ENCODE measurements around the gene CCDC106.

CCDC106 gene

GRCh38 chr19:55638864-55639359, 9.1 kb upstream of the CCDC106 start:
- DNase-seq = no peak

GRCh38 chr19:55640043-55640576, 7.9 kb upstream of the CCDC106 start:
- DNase-seq = no peak

GRCh38 chr19:55640577-55641425, 7.2 kb upstream of the CCDC106 start, which contains the start of gene ZNF580:
TSS of gene ZNF580 (plus strand) at chr19:55641002. CDS start at chr19:55642509, 1,507 bp downstream.
- DNase-seq = no peak

- DNase-seq = no peak
These were observed 6.4 kb upstream of the CCDC106 start for GRCh38 chr19:55641426-55642152.

GRCh38 chr19:55642153-55643002, 5.6 kb upstream of the CCDC106 start:
- DNase-seq = no peak

- DNase-seq = no peak
These were observed 4.8 kb upstream of the CCDC106 start, which contains the start of gene ZNF581 for GRCh38 chr19:55643003-55643886. TSS of gene ZNF581 (plus strand) at chr19:55643649. CDS start at chr19:55644572, 923 bp downstream.

- DNase-seq = no peak
These were observed 4.2 kb upstream of the CCDC106 start for GRCh38 chr19:55643887-55644176.

- no peak for DNase-seq
These were observed 3.7 kb upstream of the CCDC106 start for GRCh38 chr19:55644191-55644833.

GRCh38 chr19:55644842-55645511, 3.0 kb upstream of the CCDC106 start:
- DNase-seq = no peak

GRCh38 chr19:55645512-55645881, 2.5 kb upstream of the CCDC106 start:
- DNase-seq = no peak

- DNase-seq = no peak
These were observed 902 bp upstream of the CCDC106 start for GRCh38 chr19:55646889-55647731.

GRCh38 chr19:55648585-55649267, 714 bp downstream of the CCDC106 start:
- no peak for DNase-seq

- DNase-seq = no peak
These were observed 1.5 kb downstream of the CCDC106 start for GRCh38 chr19:55649268-55650125.

- no peak for DNase-seq
These were observed 2.1 kb downstream of the CCDC106 start for GRCh38 chr19:55650126-55650557.

GRCh38 chr19:55650602-55651230, 2.7 kb downstream of the CCDC106 start:
- no peak for DNase-seq

- DNase-seq = no peak
These were observed 3.2 kb downstream of the CCDC106 start for GRCh38 chr19:55651236-55651635.
